GF-D8 (cell line): ENCODE results near the gene FOCAD.

Experiments used
- DNase-seq: peaks from one replicate; lab custom pipeline; 2025; lab: John Stamatoyannopoulos, UW

The FOCAD gene

GRCh38 chr9:20734275-20734674 is 50.2 kb downstream of the FOCAD start:
- no peak for DNase-seq

GRCh38 chr9:20740304-20740703 is 56.2 kb downstream of the FOCAD start:
- DNase-seq, result no peak

- DNase-seq, result no peak
Observed at GRCh38 chr9:20740929-20741582, 57.0 kb downstream of the FOCAD start.

GRCh38 chr9:20742833-20743232 is 58.8 kb downstream of the FOCAD start:
- no peak for DNase-seq

GRCh38 chr9:20744036-20744630 is 60.1 kb downstream of the FOCAD start:
- no peak for DNase-seq

- DNase-seq, result no peak
Observed at GRCh38 chr9:20746967-20747366, 62.9 kb downstream of the FOCAD start.

GRCh38 chr9:20749496-20750198 is 65.6 kb downstream of the FOCAD start:
- no peak for DNase-seq

GRCh38 chr9:20753761-20754160 is 69.7 kb downstream of the FOCAD start:
- no peak for DNase-seq

GRCh38 chr9:20754556-20754955 is 70.5 kb downstream of the FOCAD start:
- no peak for DNase-seq

- peak; percentile 48 for DNase-seq
Observed at GRCh38 chr9:20760246-20760891, 76.3 kb downstream of the FOCAD start.

- DNase-seq, result no peak
Observed at GRCh38 chr9:20770947-20771346, 86.9 kb downstream of the FOCAD start.

- DNase-seq, result no peak
Observed at GRCh38 chr9:20771729-20772128, 87.7 kb downstream of the FOCAD start.

GRCh38 chr9:20775683-20776082 is 91.6 kb downstream of the FOCAD start:
- no peak for DNase-seq

GRCh38 chr9:20781092-20781491 is 97.0 kb downstream of the FOCAD start:
- DNase-seq, result no peak

GRCh38 chr9:20782289-20782688 is 98.2 kb downstream of the FOCAD start:
- DNase-seq, result no peak

- DNase-seq, result no peak
Observed at GRCh38 chr9:20783057-20784038, 99.3 kb downstream of the FOCAD start.

- no peak for DNase-seq
Observed at GRCh38 chr9:20784196-20784595, 100.1 kb downstream of the FOCAD start.

GRCh38 chr9:20786807-20787206 is 102.7 kb downstream of the FOCAD start:
- no peak for DNase-seq

- no peak for DNase-seq
Observed at GRCh38 chr9:20788526-20789451, 104.7 kb downstream of the FOCAD start.

GRCh38 chr9:20790721-20791120 is 106.7 kb downstream of the FOCAD start:
- no peak for DNase-seq

- DNase-seq, result no peak
Observed at GRCh38 chr9:20791682-20792081, 107.6 kb downstream of the FOCAD start.
